H1 (cell line): ENCODE data around the gene DBNL. TPM values are rescaled to one million over a fixed set of nuclear protein-coding genes. Genes with fewer than 3 reads are reported as not detected.

Experiments
- CTCF ChIA-PET: fragments of 300-600 bp; sonication (Branson Sonifier 250); formaldehyde crosslinking; loops from one replicate; lab custom pipeline; 2021; ENCODE audit not compliant: partially characterized antibody; lab: Charles Lee
- POLR2A ChIA-PET: fragments of 300-600 bp; sonication (Branson Sonifier 250); formaldehyde crosslinking; loops from one replicate; lab custom pipeline; 2021; ENCODE audit warnings: inconsistent platforms; ENCODE audit not compliant: partially characterized antibody; lab: Charles Lee
- DNase-seq, 2 experiments: peaks; one replicate each; pipeline versions ENCODE4 v3.0.0 to v3.0.0-alpha.2; 2010 to 2022; ENCODE audit warnings: low spot score in 2 of 2, low read depth in 1 of 2, mixed read lengths in 1 of 2
- FAIRE-seq: peaks from 2 replicates; lab custom pipeline; 2011; peaks lifted over from hg19 to GRCh38; lab: Jason Lieb, UNC
- H2AFZ ChIP-seq: 2 replicates; pipeline ENCODE4 v1.8.1; 2012; ENCODE audit warnings: low read length, inconsistent platforms
- H2AK5ac ChIP-seq: 2 replicates; pipeline ENCODE4 v1.6.1; 2013; ENCODE audit warnings: low read depth, low read length
- H2BK120ac ChIP-seq: replicated peaks from 2 replicates; pipeline ENCODE3; 2013; ENCODE audit warnings: low read depth, low read length, inconsistent platforms
- H2BK12ac ChIP-seq: 2 replicates; pipeline ENCODE4 v1.6.1; 2013; ENCODE audit warnings: low read depth, low read length
- H2BK15ac ChIP-seq: 2 replicates; pipeline ENCODE4 v1.6.1; 2013; ENCODE audit warnings: low read length
- H2BK20ac ChIP-seq: 2 replicates; pipeline ENCODE4 v1.6.1; 2013; ENCODE audit warnings: low read length
- H2BK5ac ChIP-seq: 2 replicates; pipeline ENCODE4 v1.6.1; 2013; ENCODE audit warnings: low read depth, low read length
- H3K14ac ChIP-seq: 2 replicates; pipeline ENCODE4 v1.6.1; 2013; ENCODE audit warnings: inconsistent platforms; ENCODE audit not compliant: insufficient read length
- H3K18ac ChIP-seq: 2 replicates; pipeline ENCODE4 v1.6.1; 2013; ENCODE audit warnings: low read length; ENCODE audit errors: extremely low read depth
- H3K23ac ChIP-seq: 2 replicates; pipeline ENCODE4 v1.6.1; 2013; ENCODE audit warnings: inconsistent platforms; ENCODE audit not compliant: insufficient read length
- H3K23me2 ChIP-seq: 2 replicates; pipeline ENCODE4 v1.6.1; 2013; ENCODE audit warnings: low read depth, low read length
- H3K27ac ChIP-seq: 2 replicates; pipeline ENCODE4 v1.6.1; 2011; ENCODE audit warnings: low read depth, low read length, inconsistent platforms
- H3K27me3 ChIP-seq, 4 experiments: replicated peaks in 1 of 4; 1 replicate in 1 of 4; 2 replicates in 3 of 4; pipeline versions ENCODE4 v1.6.1 to v1.8.1; 2011 to 2013; ENCODE audit warnings: low read length in 3 of 4, mild to moderate bottlenecking in 3 of 4, inconsistent platforms in 2 of 4, mixed read lengths in 2 of 4, moderate library complexity in 1 of 4; ENCODE audit not compliant: control insufficient read depth in 3 of 4, insufficient read depth in 3 of 4; ENCODE audit errors: extremely low read depth in 1 of 4
- H3K36me3 ChIP-seq, 4 experiments: 2 replicates each; pipeline versions ENCODE4 v1.6.1 to v1.8.1; 2011 to 2013; ENCODE audit warnings: mild to moderate bottlenecking in 4 of 4, low read length in 3 of 4, moderate library complexity in 2 of 4, control low read depth in 1 of 4, inconsistent platforms in 1 of 4; ENCODE audit not compliant: insufficient read depth in 4 of 4, control insufficient read depth in 2 of 4
- H3K4ac ChIP-seq: replicated peaks from 2 replicates; pipeline ENCODE3; 2013; ENCODE audit warnings: low read length, low read depth, mixed read lengths, inconsistent platforms; ENCODE audit not compliant: insufficient read length
- H3K4me1 ChIP-seq, 4 experiments: replicated peaks in 1 of 4; 1 replicate in 1 of 4; 2 replicates in 3 of 4; pipeline versions ENCODE4 v1.6.1 to v1.8.1; 2011 to 2013; ENCODE audit warnings: low read length in 3 of 4, inconsistent platforms in 2 of 4, mixed read lengths in 1 of 4; ENCODE audit not compliant: insufficient read depth in 4 of 4, control insufficient read depth in 3 of 4
- H3K4me2 ChIP-seq, 2 experiments: 2 replicates each; pipeline versions ENCODE4 v1.6.1 to v1.8.1; 2011 to 2013; ENCODE audit warnings: low read depth in 2 of 2, low read length in 2 of 2, control low read depth in 1 of 2, inconsistent platforms in 1 of 2, mild to moderate bottlenecking in 1 of 2; ENCODE audit not compliant: insufficient read depth in 1 of 2
- H3K4me3 ChIP-seq, 4 experiments: fragments of 200-600, 300-600 bp in 1 of 4; sonication (generic), shearing (Covaris generic), sonication (Bioruptor Twin) in 1 of 4; 2 replicates each; pipeline versions ENCODE4 v1.5.1 to v1.8.1; 2011 to 2016; ENCODE audit warnings: low read length in 4 of 4, low read depth in 3 of 4, control low read depth in 2 of 4, inconsistent platforms in 2 of 4, mild to moderate bottlenecking in 2 of 4, mixed read lengths in 1 of 4, moderate library complexity in 1 of 4; ENCODE audit not compliant: insufficient read depth in 2 of 4; ENCODE audit errors: extremely low read depth in 1 of 4
- H3K56ac ChIP-seq: replicated peaks from 2 replicates; pipeline ENCODE3; 2013; ENCODE audit warnings: low read depth, mild to moderate bottlenecking, mixed read lengths, low read length, inconsistent platforms; ENCODE audit not compliant: insufficient read length
- H3K79me1 ChIP-seq: 2 replicates; pipeline ENCODE4 v1.6.1; 2013; ENCODE audit warnings: low read depth, low read length, control low read depth
- H3K79me2 ChIP-seq, 2 experiments: 2 replicates each; pipeline versions ENCODE4 v1.6.1 to v1.8.1; 2012 to 2013; ENCODE audit warnings: low read length in 2 of 2, mild to moderate bottlenecking in 2 of 2, inconsistent platforms in 1 of 2; ENCODE audit not compliant: insufficient read depth in 2 of 2, control insufficient read depth in 1 of 2
- H3K9ac ChIP-seq, 4 experiments: replicated peaks in 1 of 4; 1 replicate in 1 of 4; 2 replicates in 3 of 4; pipeline versions ENCODE4 v1.6.1 to v1.8.1; 2011 to 2013; ENCODE audit warnings: low read depth in 3 of 4, low read length in 3 of 4, control low read depth in 2 of 4, mild to moderate bottlenecking in 2 of 4, moderate library complexity in 2 of 4, inconsistent platforms in 1 of 4; ENCODE audit errors: extremely low read depth in 1 of 4
- H3K9me3 ChIP-seq, 2 experiments: 2 replicates each; pipeline versions ENCODE4 v1.6.1 to v1.8.1; 2012 to 2013; ENCODE audit warnings: mild to moderate bottlenecking in 2 of 2, moderate library complexity in 2 of 2, control low read depth in 1 of 2, inconsistent platforms in 1 of 2, low read depth in 1 of 2, low read length in 1 of 2, mixed read lengths in 1 of 2; ENCODE audit not compliant: insufficient read depth in 2 of 2
- H4K20me1 ChIP-seq, 2 experiments: replicated peaks in 1 of 2; 2 replicates each; pipeline versions ENCODE3 to v1.8.1; 2011 to 2013; ENCODE audit warnings: inconsistent platforms in 2 of 2, low read length in 2 of 2, mild to moderate bottlenecking in 1 of 2; ENCODE audit not compliant: insufficient read depth in 2 of 2, control insufficient read depth in 1 of 2
- H4K5ac ChIP-seq: 2 replicates; pipeline ENCODE4 v1.6.1; 2013; ENCODE audit warnings: low read length, low read depth, mixed read lengths, inconsistent platforms; ENCODE audit not compliant: insufficient read length
- H4K8ac ChIP-seq: 2 replicates; pipeline ENCODE4 v1.8.0; 2013; ENCODE audit warnings: mild to moderate bottlenecking, moderate library complexity, low read length, inconsistent platforms; ENCODE audit not compliant: insufficient read depth; ENCODE audit errors: extremely low read depth
- H4K91ac ChIP-seq: replicated peaks from 2 replicates; pipeline ENCODE3; 2013; ENCODE audit warnings: low read length, mixed read lengths, inconsistent platforms; ENCODE audit not compliant: insufficient read length
- EP300 ChIP-seq, 2 experiments: IDR thresholded peaks; 1 replicate in 1 of 2; 2 replicates in 1 of 2; pipeline ENCODE4 v1.6.1; 2011 to 2012; ENCODE audit warnings: low read depth in 2 of 2, low read length in 2 of 2, mild to moderate bottlenecking in 2 of 2, borderline replicate concordance in 1 of 2, inconsistent platforms in 1 of 2, moderate library complexity in 1 of 2
- WGBS, 2 experiments: shearing (Covaris generic) in 1 of 2; methylation state at CpG; one replicate each; pipeline versions ENCODE4 v1.1.6 to v1.1.7; 2013 to 2015; ENCODE audit warnings: low lambda C conversion rate in 2 of 2, mixed read lengths in 2 of 2, inconsistent platforms in 1 of 2, low coverage in 1 of 2, missing lambda C conversion rate in 1 of 2; ENCODE audit not compliant: insufficient replicate concordance in 2 of 2, insufficient coverage in 1 of 2, insufficient read length in 1 of 2; ENCODE audit errors: extremely low coverage in 1 of 2, missing lambda C conversion rate in 1 of 2; 5-methylcytosine and 5-hydroxymethylcytosine counted together
- polyA plus RNA-seq, 7 experiments: library from polyadenylated mRNA; depleted of rRNA in 3 of 7; stranded (reverse) in 5 of 7; unstranded in 2 of 7; fragments of >200 nt in 5 of 7; fragments of 200-250 nt in 2 of 7; gene quantifications; 1 replicate in 5 of 7; 2 replicates in 1 of 7; 4 replicates in 1 of 7; pipeline versions ENCODE4 v1.2.1 to v1.2.3, GENCODE V29; 2011 to 2013; ENCODE audit warnings: missing spikeins in 2 of 7, mixed read lengths in 2 of 7
- total RNA-seq: library from RNA; stranded (reverse); fragmentation: NEBNext Ultra II Directional; extraction: Animal tissue kit (Norgen Biotek cat#: 25700); gene quantifications from 2 replicates; pipeline ENCODE4 v1.2.1, GENCODE V29; 2021

Gene DBNL
- total and polyA plus RNA-seq, 2 of the 8 experiments (the other 6 are each of a cell fraction or from before 2014, with no cell fraction given): 30.9 to 56.6 TPM

DNA sequence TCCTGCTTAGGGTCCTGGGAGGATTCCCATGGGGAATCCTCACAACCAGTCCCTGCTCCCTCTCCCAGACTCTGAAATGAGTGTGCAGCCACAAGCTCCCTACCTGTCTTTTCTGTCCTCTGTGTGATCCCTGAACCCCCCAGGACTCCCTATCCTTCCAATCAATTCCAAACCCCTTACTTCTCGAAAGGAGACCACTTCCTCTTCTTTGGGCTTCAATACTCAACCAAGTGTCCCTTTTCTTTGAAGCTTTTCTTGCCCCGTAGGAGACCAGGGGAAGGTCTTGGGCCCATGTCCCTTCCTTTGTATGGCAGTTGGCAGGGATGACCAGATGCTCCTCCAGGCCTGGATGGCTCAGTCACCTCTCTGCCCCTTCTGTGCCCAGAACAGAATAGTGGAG, 61.3 kb downstream of the DBNL start:
- Histone ChIP-seq H3K36me3 (no peaks in the 10 kb centered on the region; a peak in 2 of 8 replicates), H4K91ac (no peak overlapping the region), H3K27me3 (peaks cover 0 to 29% (median 16%) of the 10 kb centered on the region in 4 experiments; a peak in 6 of 7 replicates), H3K79me2 (no peaks in the 10 kb centered on the region; a peak in 1 of 4 replicates), H3K18ac (no peak overlapping the region), H3K4me2 (peak overlapping the region in 1 of 2 experiments; percentile 98; a peak in 1 of 4 replicates), H4K8ac (no peak overlapping the region), H3K23me2 (peaks cover 15% of the 10 kb centered on the region), H4K5ac (no peak overlapping the region), H3K4ac (no peak overlapping the region), H2BK15ac (no peak overlapping the region), H4K20me1 (peaks cover 2 to 3% of the 10 kb centered on the region in 2 experiments), H3K27ac (no peak overlapping the region), H3K23ac (no peak overlapping the region), H3K4me3 (no peak overlapping the region), H3K9ac (no peak overlapping the region), H3K14ac (no peak overlapping the region), H2AFZ (no peak overlapping the region), H2AK5ac (no peak overlapping the region), H3K79me1 (peaks cover 4% of the 10 kb centered on the region; the same call in 1 of the 2 replicates), H3K56ac (no peak overlapping the region), H3K9me3 (no peaks in the 10 kb centered on the region), H2BK12ac (no peak overlapping the region), H2BK120ac (no peak overlapping the region), H2BK5ac (no peak overlapping the region), H3K4me1 (peaks cover 0 to 12% (median 9%) of the 10 kb centered on the region in 4 experiments; a peak in 6 of 7 replicates), H2BK20ac (no peak overlapping the region)
- POLR2A ChIA-PET: interaction anchor here (1.1 to 2.0 kb wide), 5 partner anchors 10 to 111 kb away, joined by 3 to 13 read pairs (median 8); partner anchors contain the start of gene POLD2
- FAIRE-seq: no peak
- no peak for DNase-seq
- CTCF ChIA-PET: interaction anchor here (0.8 to 1.4 kb wide), 3 partner anchors 25 to 115 kb away, joined by 3 to 5 read pairs (median 4); no protein-coding TSS in a partner anchor
- WGBS, 2 experiments: 77% methylated on average over 2 of the region's 2 CpGs; no CpG with 5 or more reads in 1 of the 2 experiments
- TF ChIP-seq EP300 (IDR thresholded peaks at IDR 0.05; ENCODE audit: borderline replicate concordance in 1 of 2, low read depth in 2 of 2, low read length in 2 of 2): no peak
